ENCODE data around the gene DPY19L3.

GRCh38 chr19:32450217-32450616 is 44.6 kb downstream of the DPY19L3 start:
- TF ChIP-seq CTCF (IDR thresholded peaks at IDR 0.05) (no peak), POLR2A (IDR thresholded peaks at IDR 0.05) (no peak), EP300 (IDR thresholded peaks at IDR 0.05) (no peak)
